OCI-LY1 (cell line): Measurements from ENCODE around the gene FTHL17.

ENCODE experiments used
- CTCF ChIP-seq: fragments of 200-600 bp; sonication (generic), shearing (Covaris generic); IDR thresholded peaks from 2 replicates; pipeline ENCODE4 v1.5.1; 2017; ENCODE audit warnings: mild to moderate bottlenecking, antibody characterized with exemption, low read length, moderate library complexity, mixed read lengths
- EZH2 ChIP-seq: fragments of 200-600 bp; sonication (generic), shearing (Covaris generic); IDR thresholded peaks from 2 replicates; pipeline ENCODE4 v1.8.0; 2017; ENCODE audit warnings: borderline replicate concordance, mixed run types, mild to moderate bottlenecking, antibody characterized with exemption, low read length, moderate library complexity, mixed read lengths

GRCh38 chrX:31057691-31058090 lies 14.2 kb downstream of the FTHL17 start:
- TF ChIP-seq CTCF, result no peak
- TF ChIP-seq EZH2, result no peak
